Neural crest cell (in vitro differentiated cells): ENCODE results near the gene DUS2. TPM values are rescaled to one million over a fixed set of nuclear protein-coding genes. Genes with fewer than 3 reads are reported as not detected.

ENCODE experiments used
- DNase-seq: peaks from one replicate; pipeline ENCODE4 v3.0.0; 2021; ENCODE audit warnings: low read depth, mixed read lengths, low spot score
- H3K27ac Mint-ChIP-seq: one replicate; pipeline ENCODE4 v1.8.0; 2021; ENCODE audit warnings: mild to moderate bottlenecking, mixed read lengths; ENCODE audit not compliant: unreplicated experiment
- H3K27me3 Mint-ChIP-seq: 2 replicates; pipeline ENCODE4 v1.8.0; 2021; ENCODE audit warnings: low read depth, mild to moderate bottlenecking, mixed read lengths
- H3K36me3 Mint-ChIP-seq: 2 replicates; pipeline ENCODE4 v1.8.0; 2021; ENCODE audit warnings: low read depth, mild to moderate bottlenecking, mixed read lengths
- H3K4me1 Mint-ChIP-seq: 2 replicates; pipeline ENCODE4 v1.8.0; 2021; ENCODE audit warnings: mixed read lengths
- H3K4me3 Mint-ChIP-seq: one replicate; pipeline ENCODE4 v1.8.0; 2021; ENCODE audit warnings: mild to moderate bottlenecking, mixed read lengths
- H3K9me3 Mint-ChIP-seq: 2 replicates; pipeline ENCODE4 v1.8.0; 2021; ENCODE audit warnings: mixed read lengths
- total RNA-seq: library from RNA; stranded (reverse); gene quantifications from 2 replicates; pipeline ENCODE4 v1.2.1, GENCODE V29; 2021
- TF ChIP-seq, protein P1 (sequence below): fragments of 200-600 bp; sonication (generic); conservative IDR thresholded peaks from 2 replicates; pipeline ENCODE4 v1.5.0; 2021; ENCODE audit warnings: antibody characterized with exemption, mild to moderate bottlenecking

DUS2 gene
- total RNA-seq, 1 donor from 2014 or later, result 28.4 TPM

DNA sequence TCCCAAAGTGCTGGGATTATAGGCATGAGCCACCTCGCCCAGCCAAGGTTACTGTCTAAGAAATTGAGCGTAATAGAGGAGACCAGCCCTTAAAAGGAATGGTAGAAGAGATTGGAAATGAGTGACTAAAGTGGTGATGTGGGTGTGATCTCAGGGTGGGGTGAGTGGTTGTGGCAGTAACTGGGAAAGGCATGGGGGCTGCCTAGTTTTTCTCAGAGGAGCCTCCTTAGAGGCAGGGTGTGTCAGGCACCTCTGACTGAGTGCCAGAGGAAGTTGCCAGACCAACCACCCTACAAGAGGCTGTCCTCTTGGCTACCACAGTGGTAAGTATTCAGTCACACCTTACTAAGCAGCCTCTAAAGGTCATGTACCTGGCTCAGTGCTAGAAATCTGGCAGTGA, 8.9 kb downstream of the DUS2 start:
- no peaks in the 10 kb centered on the region for H3K36me3 Mint-ChIP-seq
- no peaks in the 10 kb centered on the region for H3K27me3 Mint-ChIP-seq
- H3K27ac Mint-ChIP-seq, result no peak overlapping the region
- no peak overlapping the region for H3K4me3 Mint-ChIP-seq
- no peak for DNase-seq
- H3K9me3 Mint-ChIP-seq, result no peaks in the 10 kb centered on the region
- H3K4me1 Mint-ChIP-seq, result no peaks in the 10 kb centered on the region
- TF ChIP-seq, protein P1, sequence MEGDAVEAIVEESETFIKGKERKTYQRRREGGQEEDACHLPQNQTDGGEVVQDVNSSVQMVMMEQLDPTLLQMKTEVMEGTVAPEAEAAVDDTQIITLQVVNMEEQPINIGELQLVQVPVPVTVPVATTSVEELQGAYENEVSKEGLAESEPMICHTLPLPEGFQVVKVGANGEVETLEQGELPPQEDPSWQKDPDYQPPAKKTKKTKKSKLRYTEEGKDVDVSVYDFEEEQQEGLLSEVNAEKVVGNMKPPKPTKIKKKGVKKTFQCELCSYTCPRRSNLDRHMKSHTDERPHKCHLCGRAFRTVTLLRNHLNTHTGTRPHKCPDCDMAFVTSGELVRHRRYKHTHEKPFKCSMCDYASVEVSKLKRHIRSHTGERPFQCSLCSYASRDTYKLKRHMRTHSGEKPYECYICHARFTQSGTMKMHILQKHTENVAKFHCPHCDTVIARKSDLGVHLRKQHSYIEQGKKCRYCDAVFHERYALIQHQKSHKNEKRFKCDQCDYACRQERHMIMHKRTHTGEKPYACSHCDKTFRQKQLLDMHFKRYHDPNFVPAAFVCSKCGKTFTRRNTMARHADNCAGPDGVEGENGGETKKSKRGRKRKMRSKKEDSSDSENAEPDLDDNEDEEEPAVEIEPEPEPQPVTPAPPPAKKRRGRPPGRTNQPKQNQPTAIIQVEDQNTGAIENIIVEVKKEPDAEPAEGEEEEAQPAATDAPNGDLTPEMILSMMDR, result no peak

DNA sequence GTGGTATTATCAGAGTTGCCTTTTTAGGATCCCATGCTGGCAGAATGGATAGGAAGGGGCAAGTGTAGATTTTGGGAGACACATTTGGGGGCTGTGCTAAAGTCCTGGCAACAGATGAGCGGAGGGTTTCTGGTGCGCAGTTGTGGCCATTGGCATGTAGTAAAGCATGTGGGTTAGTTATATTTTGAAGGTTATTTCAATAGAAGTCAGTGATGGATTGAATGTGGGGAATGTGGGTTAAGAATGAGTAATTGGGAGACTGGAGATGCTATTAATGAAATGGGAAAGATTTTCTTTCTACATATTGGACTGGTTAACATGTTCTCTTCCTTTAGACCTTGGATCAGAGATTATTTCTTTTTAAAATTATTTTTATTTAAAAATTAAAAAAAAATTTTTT, 10.0 kb downstream of the DUS2 start:
- no peak overlapping the region for H3K4me3 Mint-ChIP-seq
- no peak overlapping the region for H3K27ac Mint-ChIP-seq
- no peaks in the 10 kb centered on the region for H3K9me3 Mint-ChIP-seq

DNA sequence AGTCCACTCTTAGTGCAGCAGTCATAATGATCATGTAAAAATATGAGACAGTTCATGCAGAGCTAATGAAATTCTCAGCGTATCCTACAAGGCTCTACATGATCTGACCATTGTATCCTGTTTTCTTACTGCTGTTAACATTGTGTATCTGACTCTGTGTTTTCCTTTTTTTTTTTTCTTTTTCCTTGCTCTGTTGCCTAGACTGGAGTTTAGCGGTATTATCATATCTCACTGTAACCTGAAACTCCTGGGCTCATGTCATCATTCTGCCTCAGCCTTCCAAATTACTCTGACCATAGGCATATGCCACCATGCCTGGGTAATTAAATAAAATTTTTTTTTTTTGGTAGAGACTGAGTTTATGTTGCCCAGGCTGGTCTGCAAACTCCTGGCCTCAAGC, 12.1 kb downstream of the DUS2 start:
- H3K27me3 Mint-ChIP-seq, result no peaks in the 10 kb centered on the region
- H3K27ac Mint-ChIP-seq, result no peak overlapping the region
- TF ChIP-seq, protein P1, result no peak
- peaks cover 3% of the 10 kb centered on the region for H3K36me3 Mint-ChIP-seq
- no peak overlapping the region for H3K4me3 Mint-ChIP-seq
- DNase-seq, result no peak
- H3K4me1 Mint-ChIP-seq, result no peaks in the 10 kb centered on the region
- H3K9me3 Mint-ChIP-seq, result no peaks in the 10 kb centered on the region

More for the DNA sequence above, 10.0 kb downstream of the DUS2 start:
- TF ChIP-seq, protein P1, result no peak
- Mint-ChIP-seq H3K4me1 (no peaks in the 10 kb centered on the region), H3K27me3 (no peaks in the 10 kb centered on the region), H3K36me3 (peaks cover 2% of the 10 kb centered on the region)
- no peak for DNase-seq

DNA sequence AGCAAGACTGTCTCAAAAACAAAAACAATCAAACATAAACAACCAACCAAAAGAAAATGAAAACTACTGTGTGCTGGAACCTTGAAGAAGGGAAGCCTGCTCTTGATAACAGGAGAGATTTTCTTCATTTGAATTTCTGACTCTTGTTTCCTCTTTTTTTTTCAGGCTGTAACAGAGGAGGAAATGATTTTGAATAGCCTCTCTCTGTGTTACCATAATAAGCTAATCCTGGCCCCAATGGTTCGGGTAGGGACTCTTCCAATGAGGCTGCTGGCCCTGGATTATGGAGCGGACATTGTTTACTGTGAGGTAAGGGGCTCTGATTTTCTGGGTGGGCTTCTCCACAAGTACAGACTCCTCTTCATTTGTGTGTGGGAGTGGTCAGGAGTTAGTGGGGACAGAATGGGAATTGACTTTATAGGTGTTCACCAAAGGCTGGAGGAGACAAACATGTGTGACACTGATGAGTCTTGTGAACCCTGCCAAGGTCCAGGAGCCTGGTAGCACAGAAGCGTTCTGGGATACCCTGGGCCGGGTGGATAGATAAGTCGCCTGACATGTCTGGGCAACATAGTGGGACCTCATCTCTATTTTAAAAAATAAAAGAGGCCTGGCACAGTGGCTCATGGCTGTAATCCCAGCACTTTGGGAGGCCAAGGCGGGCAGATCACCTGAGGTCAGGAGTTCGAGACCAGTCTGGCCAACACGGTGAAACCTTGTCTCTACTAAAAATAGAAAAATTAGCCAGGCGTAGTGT, 14.9 kb downstream of the DUS2 start:
- DNase-seq, result no peak
- Mint-ChIP-seq H3K36me3 (peaks cover 6% of the 10 kb centered on the region), H3K27me3 (no peaks in the 10 kb centered on the region), H3K4me3 (no peak overlapping the region), H3K4me1 (no peaks in the 10 kb centered on the region), H3K27ac (peak overlapping the region; percentile 7), H3K9me3 (no peaks in the 10 kb centered on the region)
- TF ChIP-seq, protein P1, result no peak

DNA sequence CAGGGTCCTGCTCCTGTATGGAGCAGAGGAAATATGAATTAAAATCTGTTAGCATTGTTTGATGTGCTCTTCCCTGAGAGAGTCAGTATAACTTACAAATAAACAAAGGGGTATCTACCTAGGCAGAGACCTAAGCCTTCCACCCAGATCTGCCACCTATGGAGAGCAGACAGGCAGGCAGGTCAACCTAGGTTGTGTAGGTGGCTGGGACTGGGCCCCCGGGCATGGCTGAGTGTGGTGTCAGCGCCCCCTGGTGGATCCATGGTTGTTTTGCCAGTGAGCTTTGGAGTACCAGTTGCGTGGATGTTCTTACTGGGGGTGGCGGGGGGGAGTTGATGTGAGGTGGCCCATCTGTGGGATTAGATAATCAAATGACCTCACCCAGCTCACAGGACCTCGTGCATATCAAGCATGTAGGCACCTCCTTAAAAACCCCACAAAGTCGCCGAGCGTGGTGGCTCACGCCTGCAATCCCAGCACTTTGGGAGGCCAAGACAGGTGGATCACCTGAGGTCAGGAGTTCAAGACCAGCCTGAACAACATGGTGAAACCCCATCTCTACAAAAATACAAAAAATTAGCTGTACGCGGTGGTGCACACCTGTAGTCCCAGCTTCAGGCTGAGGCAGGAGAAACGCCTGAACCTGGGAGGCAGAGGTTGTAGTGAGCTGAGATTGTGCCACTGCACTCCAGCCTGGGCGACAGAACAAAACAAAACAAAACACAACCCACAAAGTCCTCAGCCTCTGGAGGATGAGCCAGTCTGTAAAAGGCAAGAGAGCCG, 17.6 kb downstream of the DUS2 start:
- Mint-ChIP-seq H3K27me3 (no peaks in the 10 kb centered on the region), H3K27ac (no peak overlapping the region), H3K9me3 (no peaks in the 10 kb centered on the region), H3K4me3 (no peak overlapping the region), H3K36me3 (peaks cover 6% of the 10 kb centered on the region), H3K4me1 (no peaks in the 10 kb centered on the region)
- TF ChIP-seq, protein P1, result peak; percentile 83
- peak; percentile 75 for DNase-seq
